Hepatocyte (in vitro differentiated cells): Measurements from ENCODE around the gene FRMD3. TPM values are rescaled to one million over a fixed set of nuclear protein-coding genes. Genes with fewer than 3 reads are reported as not detected.
A peak's percentile ranks its signal among the peaks of the same experiment; 100 is the strongest.

Source experiments
- DNase-seq: peaks from one replicate; pipeline ENCODE4 v3.0.0-alpha.2; 2016; ENCODE audit warnings: low spot score
- H2AFZ ChIP-seq: fragments of 200-600 bp; sonication (generic); 2 replicates; pipeline ENCODE4 v1.6.0; 2016; ENCODE audit warnings: antibody characterized with exemption, mild to moderate bottlenecking
- H3K27ac ChIP-seq: fragments of 200-600 bp; sonication (generic); 2 replicates; pipeline ENCODE4 v1.5.1; 2016; ENCODE audit warnings: mild to moderate bottlenecking
- H3K27me3 ChIP-seq: fragments of 200-600 bp; sonication (generic); 2 replicates; pipeline ENCODE4 v1.6.1; 2016
- H3K36me3 ChIP-seq: fragments of 200-600 bp; sonication (generic); replicated peaks from 2 replicates; pipeline ENCODE4 v1.5.1; 2016; ENCODE audit warnings: low read depth; ENCODE audit not compliant: insufficient read depth
- H3K4me1 ChIP-seq: fragments of 200-600 bp; sonication (generic); 2 replicates; pipeline ENCODE4 v1.5.1; 2016; ENCODE audit warnings: mild to moderate bottlenecking, moderate library complexity; ENCODE audit not compliant: insufficient read depth
- H3K4me2 ChIP-seq: fragments of 200-600 bp; sonication (generic); 2 replicates; pipeline ENCODE4 v1.6.0; 2016
- H3K4me3 ChIP-seq: fragments of 200-600 bp; sonication (generic); 2 replicates; pipeline ENCODE4 v1.5.1; 2016; ENCODE audit warnings: mild to moderate bottlenecking
- H3K79me2 ChIP-seq: fragments of 200-600 bp; sonication (generic); 2 replicates; pipeline ENCODE4 v1.6.0; 2017; ENCODE audit warnings: mild to moderate bottlenecking
- H3K9me2 ChIP-seq: fragments of 200-600 bp; sonication (generic); replicated peaks from 2 replicates; pipeline ENCODE4 v1.6.0; 2017; ENCODE audit warnings: mild to moderate bottlenecking; ENCODE audit not compliant: insufficient read depth
- H3K9me3 ChIP-seq: fragments of 200-600 bp; sonication (generic); 2 replicates; pipeline ENCODE4 v1.5.1; 2016; ENCODE audit warnings: low read depth, mild to moderate bottlenecking
- H4K20me1 ChIP-seq: fragments of 200-600 bp; sonication (generic); 2 replicates; pipeline ENCODE4 v1.6.0; 2016; ENCODE audit warnings: mild to moderate bottlenecking; ENCODE audit not compliant: insufficient read depth, poor library complexity, severe bottlenecking
- EZH2 ChIP-seq: fragments of 200-600 bp; sonication (generic); IDR thresholded peaks from 2 replicates; pipeline ENCODE4 v1.6.1; 2016; ENCODE audit warnings: antibody characterized with exemption, mild to moderate bottlenecking, borderline replicate concordance
- EZH2phosphoT487 ChIP-seq: fragments of 200-600 bp; sonication (generic); IDR thresholded peaks from one replicate; pipeline ENCODE4 v1.6.1; 2018; ENCODE audit warnings: antibody characterized with exemption, mild to moderate bottlenecking, low read depth, moderate library complexity; ENCODE audit not compliant: unreplicated experiment, severe bottlenecking
- WGBS: methylation state at CpG from one replicate; pipeline ENCODE4 v1.1.6; 2016; ENCODE audit warnings: low lambda C conversion rate; ENCODE audit errors: missing lambda C conversion rate; 5-methylcytosine and 5-hydroxymethylcytosine counted together
- polyA plus RNA-seq: library from polyadenylated mRNA; unstranded; fragments of >200 nt; fragmentation: Nextera tagmentation; extraction: Ambion mirVana; gene quantifications from 2 replicates; pipeline ENCODE4 v1.2.1, GENCODE V29; 2016
- total RNA-seq: library from RNA; depleted of rRNA; stranded (reverse); fragments of >200 nt; gene quantifications from 2 replicates; pipeline ENCODE4 v1.2.3, GENCODE V29; 2014
- TF ChIP-seq, protein P1 (sequence below): fragments of 200-600 bp; sonication (generic); IDR thresholded peaks from 2 replicates; pipeline ENCODE4 v1.5.1; 2016; ENCODE audit warnings: antibody characterized with exemption, mild to moderate bottlenecking; ENCODE audit not compliant: poor library complexity

FRMD3 gene
- total and polyA plus RNA-seq, 2 experiments from 2014 or later, result 3.9 to 7.0 TPM

- no peaks in the 10 kb centered on the region for H3K4me1 ChIP-seq
- no peaks in the 10 kb centered on the region for H3K79me2 ChIP-seq
- no peak overlapping the region for H3K4me2 ChIP-seq
These were observed 303.7 kb downstream of the FRMD3 start for GRCh38 chr9:83234541-83234940.

DNA sequence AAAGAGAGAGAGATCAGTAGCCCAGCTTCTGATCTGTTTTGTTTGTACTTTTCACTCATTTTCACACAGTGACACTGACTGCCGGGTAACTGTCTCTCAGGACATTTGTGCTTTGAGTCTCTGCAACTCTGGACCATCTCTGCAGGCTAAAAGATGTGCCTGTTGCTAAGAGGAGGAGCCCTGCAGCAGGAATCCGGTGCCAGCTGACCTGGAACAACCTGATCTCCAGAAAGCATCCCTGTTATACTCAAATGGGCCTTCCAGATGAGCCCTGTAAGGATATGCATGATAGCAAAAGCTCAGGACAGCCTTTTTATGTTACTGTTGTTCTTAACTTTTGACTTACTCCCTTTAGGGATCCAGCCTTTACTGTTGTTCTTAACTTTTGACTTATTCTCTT is 304.6 kb downstream of the FRMD3 start:
- Histone ChIP-seq H3K27ac (no peak overlapping the region), H3K4me2 (no peak overlapping the region), H3K9me3 (no peaks in the 10 kb centered on the region), H3K4me3 (no peak overlapping the region), H3K9me2 (no peaks in the 10 kb centered on the region), H3K27me3 (no peaks in the 10 kb centered on the region), H4K20me1 (no peaks in the 10 kb centered on the region), H3K36me3 (no peaks in the 10 kb centered on the region), H3K79me2 (no peaks in the 10 kb centered on the region), H2AFZ (no peak overlapping the region), H3K4me1 (no peaks in the 10 kb centered on the region)
- TF ChIP-seq, protein P1, sequence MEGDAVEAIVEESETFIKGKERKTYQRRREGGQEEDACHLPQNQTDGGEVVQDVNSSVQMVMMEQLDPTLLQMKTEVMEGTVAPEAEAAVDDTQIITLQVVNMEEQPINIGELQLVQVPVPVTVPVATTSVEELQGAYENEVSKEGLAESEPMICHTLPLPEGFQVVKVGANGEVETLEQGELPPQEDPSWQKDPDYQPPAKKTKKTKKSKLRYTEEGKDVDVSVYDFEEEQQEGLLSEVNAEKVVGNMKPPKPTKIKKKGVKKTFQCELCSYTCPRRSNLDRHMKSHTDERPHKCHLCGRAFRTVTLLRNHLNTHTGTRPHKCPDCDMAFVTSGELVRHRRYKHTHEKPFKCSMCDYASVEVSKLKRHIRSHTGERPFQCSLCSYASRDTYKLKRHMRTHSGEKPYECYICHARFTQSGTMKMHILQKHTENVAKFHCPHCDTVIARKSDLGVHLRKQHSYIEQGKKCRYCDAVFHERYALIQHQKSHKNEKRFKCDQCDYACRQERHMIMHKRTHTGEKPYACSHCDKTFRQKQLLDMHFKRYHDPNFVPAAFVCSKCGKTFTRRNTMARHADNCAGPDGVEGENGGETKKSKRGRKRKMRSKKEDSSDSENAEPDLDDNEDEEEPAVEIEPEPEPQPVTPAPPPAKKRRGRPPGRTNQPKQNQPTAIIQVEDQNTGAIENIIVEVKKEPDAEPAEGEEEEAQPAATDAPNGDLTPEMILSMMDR, result no peak
- TF ChIP-seq EZH2phosphoT487 (no peak), EZH2 (no peak)
- WGBS, result 75% methylated on average over 2 of the region's 2 CpGs
- no peak for DNase-seq

More at GRCh38 chr9:83234541-83234940, 303.7 kb downstream of the FRMD3 start:
- DNase-seq, result no peak
- H3K27ac ChIP-seq, result no peak overlapping the region
- WGBS, result 84% methylated on average over 3 of the region's 3 CpGs
- no peaks in the 10 kb centered on the region for H3K36me3 ChIP-seq
- no peak for TF ChIP-seq EZH2
- no peak for TF ChIP-seq EZH2phosphoT487
- TF ChIP-seq, protein P1, result no peak
- H3K4me3 ChIP-seq, result no peak overlapping the region
- H3K9me2 ChIP-seq, result no peaks in the 10 kb centered on the region
- no peaks in the 10 kb centered on the region for H3K27me3 ChIP-seq
- no peaks in the 10 kb centered on the region for H3K9me3 ChIP-seq
- no peak overlapping the region for H2AFZ ChIP-seq
- H4K20me1 ChIP-seq, result no peaks in the 10 kb centered on the region

GRCh38 chr9:83231039-83231438 is 307.2 kb downstream of the FRMD3 start:
- H3K4me2 ChIP-seq, result no peak overlapping the region
- H3K79me2 ChIP-seq, result no peaks in the 10 kb centered on the region
- peak; percentile 51 for DNase-seq
- no peaks in the 10 kb centered on the region for H3K27me3 ChIP-seq
- TF ChIP-seq EZH2 (no peak), EZH2phosphoT487 (no peak)
- TF ChIP-seq, protein P1, result peak; percentile 41
- no peak overlapping the region for H3K4me3 ChIP-seq
- no peaks in the 10 kb centered on the region for H3K9me3 ChIP-seq
- H3K36me3 ChIP-seq, result no peaks in the 10 kb centered on the region
- H4K20me1 ChIP-seq, result no peaks in the 10 kb centered on the region
- WGBS, result 70% methylated on average over 1 of the region's 1 CpG
- no peaks in the 10 kb centered on the region for H3K4me1 ChIP-seq
- no peaks in the 10 kb centered on the region for H3K9me2 ChIP-seq
- no peak overlapping the region for H2AFZ ChIP-seq
- no peak overlapping the region for H3K27ac ChIP-seq

GRCh38 chr9:83220730-83221129 is 317.5 kb downstream of the FRMD3 start:
- DNase-seq, result peak; percentile 65
- 31% methylated on average over 3 of the region's 3 CpGs for WGBS
- no peak for TF ChIP-seq EZH2phosphoT487
- TF ChIP-seq, protein P1, result no peak
- no peak for TF ChIP-seq EZH2
- no peak overlapping the region for H2AFZ ChIP-seq
- no peaks in the 10 kb centered on the region for H3K9me3 ChIP-seq
- no peaks in the 10 kb centered on the region for H3K9me2 ChIP-seq
- peaks cover 14% of the 10 kb centered on the region for H3K4me1 ChIP-seq
- H3K27ac ChIP-seq, result peak overlapping the region; percentile 72
- no peaks in the 10 kb centered on the region for H3K27me3 ChIP-seq
- no peaks in the 10 kb centered on the region for H3K79me2 ChIP-seq
- no peaks in the 10 kb centered on the region for H4K20me1 ChIP-seq
- no peak overlapping the region for H3K4me3 ChIP-seq
- H3K4me2 ChIP-seq, result peak overlapping the region; percentile 83
- H3K36me3 ChIP-seq, result no peaks in the 10 kb centered on the region
